IMR-90 (cell line): ENCODE measurements around the gene MRPL40. TPM values are rescaled to one million over a fixed set of nuclear protein-coding genes. Genes with fewer than 3 reads are reported as not detected.

Experiments
- ATAC-seq: fragments of 200-7000 bp; cut with Tn5 transposase; 2 replicates; pipeline ENCODE4 v1.9.1; 2020; ENCODE audit warnings: low read depth, mild to moderate bottlenecking, moderate library complexity
- BruUV-seq: library from RNA; stranded (reverse); fragments of 400-500 nt; replicated peaks from 2 replicates; lab custom pipeline; 2021; lab: Mats Ljungman, UMichigan
- CTCF ChIA-PET: fragments of 300-600 bp; formaldehyde crosslinking; extraction: SDS; loops from one replicate; lab custom pipeline; 2021; ENCODE audit warnings: antibody characterized with exemption; lab: Yijun Ruan, JAX
- POLR2A ChIA-PET: fragments of 300-600 bp; sonication (Branson Sonifier 250); formaldehyde crosslinking; loops from one replicate; lab custom pipeline; 2022; ENCODE audit warnings: antibody characterized with exemption; ENCODE audit not compliant: unreplicated experiment; lab: Charles Lee
- DNase-seq: peaks from one replicate; pipeline ENCODE4 v3.0.0; 2013
- H2AFZ ChIP-seq: replicated peaks from 2 replicates; pipeline ENCODE3; 2013; ENCODE audit warnings: low read length, mild to moderate bottlenecking; ENCODE audit not compliant: poor library complexity
- H2AK5ac ChIP-seq: 2 replicates; pipeline ENCODE4 v1.6.1; 2013; ENCODE audit warnings: low read depth, low read length, inconsistent platforms
- H2AK9ac ChIP-seq: replicated peaks from 2 replicates; pipeline ENCODE3; 2013; ENCODE audit warnings: mild to moderate bottlenecking, low read depth, low read length, moderate library complexity; ENCODE audit not compliant: poor library complexity
- H2BK120ac ChIP-seq: 2 replicates; pipeline ENCODE4 v1.6.1; 2013; ENCODE audit warnings: low read depth, low read length, inconsistent platforms
- H2BK15ac ChIP-seq: 3 replicates; pipeline ENCODE4 v1.6.1; 2013; ENCODE audit warnings: low read depth, low read length, inconsistent platforms
- H2BK20ac ChIP-seq: 2 replicates; pipeline ENCODE4 v1.6.1; 2013; ENCODE audit warnings: low read depth, mild to moderate bottlenecking, inconsistent platforms, low read length, moderate library complexity
- H2BK5ac ChIP-seq: 2 replicates; pipeline ENCODE4 v1.6.1; 2013; ENCODE audit warnings: mild to moderate bottlenecking, low read depth, low read length, inconsistent platforms; ENCODE audit not compliant: poor library complexity, severe bottlenecking
- H3K14ac ChIP-seq: replicated peaks from 2 replicates; pipeline ENCODE4 v1.6.1; 2013; ENCODE audit warnings: low read depth, low read length, inconsistent platforms
- H3K18ac ChIP-seq: 2 replicates; pipeline ENCODE4 v1.6.1; 2013; ENCODE audit warnings: low read depth, low read length, control low read depth
- H3K23ac ChIP-seq: 2 replicates; pipeline ENCODE4 v1.6.1; 2013; ENCODE audit warnings: low read depth, low read length, inconsistent platforms
- H3K27ac ChIP-seq: 2 replicates; pipeline ENCODE4 v1.5.1; 2013; ENCODE audit warnings: mild to moderate bottlenecking, control low read depth, low read length; ENCODE audit not compliant: insufficient read depth
- H3K27me3 ChIP-seq: 2 replicates; pipeline ENCODE4 v1.6.1; 2013; ENCODE audit warnings: low read length; ENCODE audit not compliant: control insufficient read depth, insufficient read depth
- H3K36me3 ChIP-seq: 2 replicates; pipeline ENCODE4 v1.6.1; 2013; ENCODE audit warnings: low read length, mixed read lengths; ENCODE audit not compliant: control insufficient read depth, insufficient read depth
- H3K4ac ChIP-seq: 2 replicates; pipeline ENCODE4 v1.6.1; 2013; ENCODE audit warnings: low read depth, low read length, inconsistent platforms
- H3K4me1 ChIP-seq: 2 replicates; pipeline ENCODE4 v1.6.1; 2013; ENCODE audit warnings: low read length, mixed read lengths; ENCODE audit not compliant: control insufficient read depth, insufficient read depth
- H3K4me2 ChIP-seq: 2 replicates; pipeline ENCODE4 v1.6.1; 2013; ENCODE audit warnings: low read depth, mild to moderate bottlenecking, control low read depth, low read length, moderate library complexity
- H3K4me3 ChIP-seq: 2 replicates; pipeline ENCODE4 v1.5.1; 2013; ENCODE audit warnings: low read depth, mild to moderate bottlenecking, control low read depth, low read length, moderate library complexity; ENCODE audit not compliant: insufficient read depth
- H3K56ac ChIP-seq: 2 replicates; pipeline ENCODE4 v1.6.1; 2013; ENCODE audit warnings: low read length, inconsistent platforms; ENCODE audit not compliant: insufficient read depth; ENCODE audit errors: extremely low read depth
- H3K79me1 ChIP-seq, 2 experiments: 2 replicates each; pipeline ENCODE4 v1.6.1; 2013; ENCODE audit warnings: low read length in 2 of 2, inconsistent platforms in 1 of 2, low read depth in 1 of 2
- H3K9ac ChIP-seq: 2 replicates; pipeline ENCODE4 v1.6.1; 2013; ENCODE audit warnings: low read depth, low read length, control low read depth
- H3K9me1 ChIP-seq: 2 replicates; pipeline ENCODE4 v1.6.1; 2013; ENCODE audit warnings: low read length, inconsistent platforms; ENCODE audit not compliant: insufficient read depth
- H3K9me3 ChIP-seq: 2 replicates; pipeline ENCODE4 v1.6.1; 2013; ENCODE audit warnings: low read length; ENCODE audit not compliant: control insufficient read depth, insufficient read depth
- H4K20me1 ChIP-seq: 2 replicates; pipeline ENCODE4 v1.6.1; 2013; ENCODE audit warnings: low read length, inconsistent platforms; ENCODE audit not compliant: insufficient read depth
- H4K5ac ChIP-seq: 2 replicates; pipeline ENCODE4 v1.6.1; 2013; ENCODE audit warnings: mild to moderate bottlenecking, low read depth, low read length, control low read depth
- H4K8ac ChIP-seq, 2 experiments: 2 replicates each; pipeline ENCODE4 v1.6.1; 2013; ENCODE audit warnings: low read depth in 2 of 2, low read length in 2 of 2, control low read depth in 1 of 2, inconsistent platforms in 1 of 2
- H4K91ac ChIP-seq: 2 replicates; pipeline ENCODE4 v1.6.1; 2013; ENCODE audit warnings: low read depth, low read length, inconsistent platforms; ENCODE audit not compliant: insufficient read depth
- BHLHE40 ChIP-seq: fragments of 150-350 bp; IDR thresholded peaks from 2 replicates; pipeline ENCODE4 v1.6.1; 2016; ENCODE audit warnings: mild to moderate bottlenecking, low read depth, low read length
- CEBPB ChIP-seq: IDR thresholded peaks from 2 replicates; pipeline ENCODE4 v1.6.1; 2012; ENCODE audit warnings: low read depth, low read length, improper control_type of control experiment
- CHD1 ChIP-seq: IDR thresholded peaks from 2 replicates; pipeline ENCODE4 v1.6.1; 2012; ENCODE audit warnings: low read depth, low read length, improper control_type of control experiment
- CTCF ChIP-seq: conservative IDR thresholded peaks from 2 replicates; pipeline ENCODE4 v1.5.1; 2012; ENCODE audit warnings: mild to moderate bottlenecking, low read depth, low read length, improper control_type of control experiment
- MAFK ChIP-seq: IDR thresholded peaks from 2 replicates; pipeline ENCODE4 v1.6.1; 2012; ENCODE audit warnings: low read depth, low read length, improper control_type of control experiment
- MAZ ChIP-seq: IDR thresholded peaks from 2 replicates; pipeline ENCODE4 v1.6.1; 2012; ENCODE audit warnings: low read depth, mild to moderate bottlenecking, low read length, improper control_type of control experiment, moderate library complexity, borderline replicate concordance
- MXI1 ChIP-seq: IDR thresholded peaks from 2 replicates; pipeline ENCODE4 v1.6.1; 2012; ENCODE audit warnings: low read depth, mild to moderate bottlenecking, low read length, moderate library complexity, borderline replicate concordance
- POLR2A ChIP-seq: IDR thresholded peaks from 2 replicates; pipeline ENCODE4 v1.6.1; 2012; ENCODE audit warnings: mild to moderate bottlenecking, low read depth, low read length
- RAD21 ChIP-seq: IDR thresholded peaks from 2 replicates; pipeline ENCODE4 v1.6.1; 2012; ENCODE audit warnings: low read length, improper control_type of control experiment
- RCOR1 ChIP-seq: IDR thresholded peaks from 2 replicates; pipeline ENCODE4 v1.6.1; 2012; ENCODE audit warnings: mild to moderate bottlenecking, low read length, improper control_type of control experiment; ENCODE audit not compliant: insufficient replicate concordance
- SMC3 ChIP-seq: fragments of 150-350 bp; IDR thresholded peaks from 2 replicates; pipeline ENCODE4 v1.6.1; 2016; ENCODE audit warnings: low read depth, mild to moderate bottlenecking, antibody characterized with exemption, low read length, moderate library complexity
- WGBS, 2 experiments: methylation state at CpG; one replicate each; pipeline versions ENCODE4 v1.1.5 to v1.1.7; 2013; ENCODE audit warnings: missing lambda C conversion rate in 2 of 2; ENCODE audit not compliant: insufficient read length in 1 of 2; ENCODE audit errors: extremely low coverage in 2 of 2; 5-methylcytosine and 5-hydroxymethylcytosine counted together
- dilution Hi-C: fragments of 300-500 bp; cut with HindIII; formaldehyde crosslinking; loops from one replicate; pipeline ENCODE4 v1.14.3; 2018; ENCODE audit warnings: low sequenced_read_pairs; ENCODE audit not compliant: unreplicated experiment
- in situ Hi-C: fragments of 300-500 bp; cut with MboI; formaldehyde crosslinking; loops from 3 replicates; pipeline ENCODE4 v1.14.3; 2019; ENCODE audit warnings: low sequenced_read_pairs, inconsistent platforms, mixed read lengths
- intact Hi-C: fragments of 100-400 bp; cut with micrococcal nuclease; formaldehyde crosslinking; loops from 2 replicates; pipeline ENCODE4 v1.10.0; 2022
- polyA plus RNA-seq, 3 experiments: library from polyadenylated mRNA; depleted of rRNA; stranded (reverse); fragments of >200 nt; gene quantifications; 2 replicates each; pipeline ENCODE4 v1.2.3, GENCODE V29; 2012; ENCODE audit warnings: low replicate concordance in 1 of 3
- total RNA-seq: library from RNA; depleted of rRNA; stranded (reverse); fragments of >200 nt; gene quantifications from 2 replicates; pipeline ENCODE4 v1.2.3, GENCODE V29; 2012
- TF ChIP-seq, protein P1 (sequence below): fragments of 150-350 bp; IDR thresholded peaks from 2 replicates; pipeline ENCODE4 v1.6.1; 2016; ENCODE audit warnings: low read depth, mild to moderate bottlenecking, low read length, moderate library complexity, borderline replicate concordance

Gene MRPL40
- total and polyA plus RNA-seq, 2 of the 4 experiments (the other 2 are of a cell fraction): 36.7 to 37.5 TPM

DNA sequence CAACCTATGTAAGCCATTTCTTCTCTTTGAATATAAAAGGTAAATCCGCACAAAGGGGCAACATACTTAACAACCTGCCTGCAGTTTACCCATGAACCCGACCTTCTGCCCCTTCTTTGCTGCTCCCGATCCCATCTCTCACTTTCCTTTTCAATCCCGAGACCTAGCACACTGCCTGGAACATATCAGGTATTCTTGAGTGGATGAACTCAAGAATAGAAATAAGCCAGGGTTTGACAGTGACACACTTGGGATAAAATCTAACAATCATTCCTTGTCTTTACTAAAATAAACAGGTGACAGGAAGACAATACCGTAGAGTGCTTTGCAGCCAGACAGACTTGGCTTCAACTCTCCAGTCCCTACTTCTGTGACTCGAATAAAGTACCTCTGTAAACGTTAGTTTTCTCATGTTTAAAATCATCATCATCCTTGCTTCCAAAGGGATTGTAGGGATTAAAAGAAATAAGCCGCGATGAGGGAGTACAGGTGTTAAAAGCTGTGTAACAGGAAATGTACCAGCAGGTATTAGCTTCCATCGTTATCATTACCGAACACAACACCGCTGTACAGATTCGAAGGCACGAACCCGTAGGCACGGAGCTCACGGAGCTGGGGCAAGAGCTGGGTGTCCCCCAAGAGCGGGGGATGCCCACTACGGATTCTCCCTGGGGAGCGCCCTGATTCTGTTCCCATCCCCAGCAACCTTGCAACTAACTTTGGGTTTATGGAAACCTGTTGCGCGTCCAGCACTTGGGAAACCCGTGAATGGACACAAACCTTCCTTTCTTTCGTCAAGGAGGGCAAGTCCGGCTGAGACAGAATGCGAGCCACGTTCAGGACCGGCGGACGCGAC, 45.9 kb downstream of the MRPL40 start (continued):
- no peak for TF ChIP-seq MAZ
- no peak for TF ChIP-seq CHD1
- TF ChIP-seq BHLHE40: no peak

DNA sequence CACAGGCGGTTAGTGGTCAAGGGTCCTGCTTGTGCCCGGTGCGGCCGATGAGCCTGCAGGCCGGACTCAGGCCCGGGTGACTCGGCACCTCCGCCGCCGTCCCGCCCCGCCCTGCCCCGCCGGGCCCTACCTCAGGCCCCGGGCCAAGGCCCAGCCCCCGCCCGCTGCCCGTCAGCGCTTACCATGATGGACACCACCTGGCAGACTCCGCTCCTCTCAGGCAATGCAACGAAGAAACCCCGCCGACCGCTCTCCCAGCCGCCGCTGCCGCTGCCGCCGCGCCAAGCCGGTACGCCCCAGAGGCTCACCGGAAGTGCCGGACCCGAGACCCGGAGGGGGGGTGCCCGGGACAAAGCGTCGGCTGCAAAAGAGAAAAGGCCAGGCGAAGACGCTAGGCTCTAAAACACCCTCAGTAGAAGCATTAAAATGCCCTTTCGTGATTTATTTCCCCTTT, 46.6 kb downstream of the MRPL40 start, which contains the start of gene UFD1:
TSS of gene UFD1 (minus strand) at position 293 of the 454 bp plus-strand sequence. CDS start at position 185, 108 bp downstream.
- peak; percentile 81 for DNase-seq
- dilution Hi-C loops: no loop called here
- CTCF ChIA-PET: interaction anchor here (1.2 kb wide), 1 partner anchor 150 kb away, joined by 3 read pairs; no protein-coding TSS in a partner anchor
- no peak for TF ChIP-seq RCOR1
- TF ChIP-seq, protein P1, sequence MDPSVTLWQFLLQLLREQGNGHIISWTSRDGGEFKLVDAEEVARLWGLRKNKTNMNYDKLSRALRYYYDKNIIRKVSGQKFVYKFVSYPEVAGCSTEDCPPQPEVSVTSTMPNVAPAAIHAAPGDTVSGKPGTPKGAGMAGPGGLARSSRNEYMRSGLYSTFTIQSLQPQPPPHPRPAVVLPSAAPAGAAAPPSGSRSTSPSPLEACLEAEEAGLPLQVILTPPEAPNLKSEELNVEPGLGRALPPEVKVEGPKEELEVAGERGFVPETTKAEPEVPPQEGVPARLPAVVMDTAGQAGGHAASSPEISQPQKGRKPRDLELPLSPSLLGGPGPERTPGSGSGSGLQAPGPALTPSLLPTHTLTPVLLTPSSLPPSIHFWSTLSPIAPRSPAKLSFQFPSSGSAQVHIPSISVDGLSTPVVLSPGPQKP: peak; percentile 42; the same call in 1 of the 2 replicates
- peak; percentile 69 for TF ChIP-seq POLR2A
- TF ChIP-seq CHD1: peak; percentile 98; the same call in 1 of the 2 replicates
- no peak for TF ChIP-seq CEBPB
- no peak for TF ChIP-seq CTCF
- TF ChIP-seq MAFK: no peak
- TF ChIP-seq MXI1: no peak
- peak; percentile 98 for TF ChIP-seq BHLHE40
- no peak for TF ChIP-seq RAD21
- no peak for TF ChIP-seq SMC3

More for the DNA sequence above, 46.6 kb downstream of the MRPL40 start, which contains the start of gene UFD1:
- Histone ChIP-seq H4K20me1 (peaks cover 26% of the 10 kb centered on the region), H2AFZ (peak within 1 kb of the TSS; percentile 97), H3K9me3 (no peaks in the 10 kb centered on the region), H3K4ac (peak within 1 kb of the TSS; percentile 92), H4K5ac (peak within 1 kb of the TSS; percentile 90), H3K14ac (peak within 1 kb of the TSS; percentile 90), H2AK5ac (peak within 1 kb of the TSS; percentile 83), H3K23ac (peak within 1 kb of the TSS; percentile 97), H3K9ac (peak within 1 kb of the TSS; percentile 95), H3K4me1 (peaks cover 2% of the 10 kb centered on the region), H2BK120ac (peak within 1 kb of the TSS; percentile 98), H2BK5ac (peak within 1 kb of the TSS; percentile 97), H3K27ac (peak within 1 kb of the TSS; percentile 95), H3K9me1 (no peaks in the 10 kb centered on the region; the same call in 1 of the 2 replicates), H3K56ac (peak within 1 kb of the TSS; percentile 100), H4K8ac (peak within 1 kb of the TSS; percentile 76 to 100), H4K91ac (peak within 1 kb of the TSS; percentile 99), H3K27me3 (no peaks in the 10 kb centered on the region), H2BK15ac (peak within 1 kb of the TSS; percentile 98), H2AK9ac (peak within 1 kb of the TSS; percentile 86), H3K79me1 (peaks cover 24 to 53% of the 10 kb centered on the region in 2 experiments; a peak in 3 of 4 replicates), H3K36me3 (peaks cover 12% of the 10 kb centered on the region), H3K4me3 (peak within 1 kb of the TSS; percentile 87), H3K18ac (peak within 1 kb of the TSS; percentile 93), H2BK20ac (peak within 1 kb of the TSS; percentile 97), H3K4me2 (peak within 1 kb of the TSS; percentile 99)
- ATAC-seq: peak; percentile 67
- intact Hi-C loops: loop anchor here (2.0 to 5.0 kb wide), 3 partner anchors 153 to 300 kb away; partner anchors contain the start of genes CLTCL1 and SLC25A1
- no TSS peak for BruUV-seq
- WGBS, 2 experiments: 0% methylated on average over 24 of the region's 42 CpGs; no CpG with 5 or more reads in 1 of the 2 experiments
- in situ Hi-C loops: no loop called here
- POLR2A ChIA-PET: no interaction called here
